HFF-Myc (cell line): ENCODE data around the gene FNDC7.

Source experiments
- DNase-seq: peaks from one replicate; pipeline ENCODE4 v3.0.0-alpha.2; 2011; ENCODE audit warnings: low read depth; ENCODE audit errors: extremely low read depth
- H3K4me3 ChIP-seq: replicated peaks from 2 replicates; pipeline ENCODE4 v1.5.1; 2011; ENCODE audit warnings: low read depth, mild to moderate bottlenecking, control low read depth, low read length
- CTCF ChIP-seq: IDR thresholded peaks from 2 replicates; pipeline ENCODE4 v1.5.1; 2012; ENCODE audit warnings: mild to moderate bottlenecking, low read depth, low read length, control low read depth; ENCODE audit errors: missing control alignments

The FNDC7 gene

GRCh38 chr1:108749081-108749480 lies 36.4 kb downstream of the FNDC7 start:
- no peak for DNase-seq
- no peak overlapping the region for H3K4me3 ChIP-seq
- no peak for TF ChIP-seq CTCF

GRCh38 chr1:108750476-108751181 lies 37.9 kb downstream of the FNDC7 start:
- no peak overlapping the region for H3K4me3 ChIP-seq
- DNase-seq: no peak
- TF ChIP-seq CTCF: no peak

- no peak overlapping the region for H3K4me3 ChIP-seq
- no peak for TF ChIP-seq CTCF
- DNase-seq: no peak
Observed at GRCh38 chr1:108753363-108753762, 40.7 kb downstream of the FNDC7 start.

GRCh38 chr1:108758796-108759195 lies 46.1 kb downstream of the FNDC7 start:
- no peak overlapping the region for H3K4me3 ChIP-seq
- DNase-seq: no peak

GRCh38 chr1:108767115-108767514 lies 54.4 kb downstream of the FNDC7 start:
- H3K4me3 ChIP-seq: no peak overlapping the region
- no peak for TF ChIP-seq CTCF
- no peak for DNase-seq

More at GRCh38 chr1:108758796-108759195, 46.1 kb downstream of the FNDC7 start:
- no peak for TF ChIP-seq CTCF

- no peak for TF ChIP-seq CTCF
- no peak overlapping the region for H3K4me3 ChIP-seq
- DNase-seq: no peak
Observed at GRCh38 chr1:108767708-108768107, 55.0 kb downstream of the FNDC7 start.

- no peak for TF ChIP-seq CTCF
- no peak for DNase-seq
- no peak overlapping the region for H3K4me3 ChIP-seq
Observed at GRCh38 chr1:108777839-108778238, 65.1 kb downstream of the FNDC7 start.
